Endothelial cell of umbilical vein (primary cell): ENCODE results near the gene UTS2B. TPM values are rescaled to one million over a fixed set of nuclear protein-coding genes. Genes with fewer than 3 reads are reported as not detected.

Source experiments
- BruUV-seq: library from RNA; stranded (reverse); fragments of 400-500 nt; replicated peaks from 2 replicates; lab custom pipeline; 2021; lab: Mats Ljungman, UMichigan
- CTCF ChIA-PET: fragments of 300-600, 350-600 bp; sonication (Branson Sonifier 250); formaldehyde crosslinking; loops from one replicate; lab custom pipeline; 2021; ENCODE audit warnings: antibody characterized with exemption, inconsistent platforms; lab: Charles Lee
- POLR2A ChIA-PET: fragments of 300-600, 350-600 bp; sonication (Branson Sonifier 250); formaldehyde crosslinking; loops from one replicate; lab custom pipeline; 2021; ENCODE audit warnings: antibody characterized with exemption, inconsistent platforms; lab: Charles Lee
- DNase-seq: peaks from one replicate; pipeline ENCODE4 v3.0.0-alpha.2; 2011; ENCODE audit warnings: low read depth, low spot score
- FAIRE-seq: peaks from 2 replicates; lab custom pipeline; 2011; peaks lifted over from hg19 to GRCh38; lab: Jason Lieb, UNC
- H2AFZ ChIP-seq: 2 replicates; pipeline ENCODE4 v1.6.0; 2012; ENCODE audit warnings: low read depth, low read length, control low read depth, inconsistent platforms
- H3K27ac ChIP-seq: 2 replicates; pipeline ENCODE4 v1.5.1; 2011; ENCODE audit warnings: low read depth, mild to moderate bottlenecking, control low read depth, low read length, moderate library complexity; ENCODE audit not compliant: insufficient read depth
- H3K27me3 ChIP-seq, 2 experiments: 2 replicates each; pipeline versions ENCODE4 v1.6.0 to v1.6.1; 2011; ENCODE audit warnings: low read length in 2 of 2, mixed read lengths in 1 of 2; ENCODE audit not compliant: control insufficient read depth in 2 of 2, insufficient read depth in 2 of 2
- H3K36me3 ChIP-seq, 2 experiments: 2 replicates in 1 of 2; 3 replicates in 1 of 2; pipeline ENCODE4 v1.5.1; 2011; ENCODE audit warnings: low read length in 2 of 2, mild to moderate bottlenecking in 1 of 2, moderate library complexity in 1 of 2; ENCODE audit not compliant: control insufficient read depth in 2 of 2, insufficient read depth in 2 of 2; ENCODE audit errors: extremely low read depth in 1 of 2
- H3K4me1 ChIP-seq: 3 replicates; pipeline ENCODE4 v1.5.1; 2011; ENCODE audit warnings: mild to moderate bottlenecking, low read length; ENCODE audit not compliant: control insufficient read depth, insufficient read depth; ENCODE audit errors: extremely low read depth
- H3K4me2 ChIP-seq: 2 replicates; pipeline ENCODE4 v1.6.1; 2011; ENCODE audit warnings: low read length, control low read depth, mixed read lengths; ENCODE audit not compliant: insufficient read depth
- H3K4me3 ChIP-seq, 3 experiments: fragments of 200-600 bp in 1 of 3; sonication (generic), shearing (Covaris generic) in 1 of 3; replicated peaks in 1 of 3; 2 replicates each; pipeline ENCODE4 v1.5.1; 2011 to 2016; ENCODE audit warnings: control low read depth in 3 of 3, low read length in 3 of 3, mild to moderate bottlenecking in 2 of 3, inconsistent platforms in 1 of 3, low read depth in 1 of 3, moderate library complexity in 1 of 3; ENCODE audit not compliant: insufficient read depth in 1 of 3
- H3K79me2 ChIP-seq: 2 replicates; pipeline ENCODE4 v1.6.0; 2012; ENCODE audit warnings: low read length, inconsistent platforms; ENCODE audit not compliant: control insufficient read depth, insufficient read depth
- H3K9ac ChIP-seq: replicated peaks from 2 replicates; pipeline ENCODE3; 2011; ENCODE audit warnings: low read length, control low read depth; ENCODE audit not compliant: insufficient read depth; ENCODE audit errors: extremely low read depth
- H3K9me1 ChIP-seq: replicated peaks from 3 replicates; pipeline ENCODE4 v1.6.0; 2011; ENCODE audit warnings: mild to moderate bottlenecking, low read length; ENCODE audit not compliant: control insufficient read depth, insufficient read depth; ENCODE audit errors: extremely low read depth
- H3K9me3 ChIP-seq: replicated peaks from 2 replicates; pipeline ENCODE4 v1.5.1; 2012; ENCODE audit warnings: low read length, inconsistent platforms; ENCODE audit not compliant: control insufficient read depth, insufficient read depth
- H4K20me1 ChIP-seq: replicated peaks from 2 replicates; pipeline ENCODE3; 2011; ENCODE audit warnings: mild to moderate bottlenecking, low read length; ENCODE audit not compliant: control insufficient read depth, insufficient read depth; ENCODE audit errors: extremely low read depth
- EZH2 ChIP-seq: IDR thresholded peaks from 2 replicates; pipeline ENCODE4 v1.6.1; 2012; ENCODE audit warnings: borderline replicate concordance, low read depth, mild to moderate bottlenecking, moderate library complexity, low read length, inconsistent platforms; ENCODE audit not compliant: severe bottlenecking
- FOS ChIP-seq: IDR thresholded peaks from 2 replicates; pipeline ENCODE4 v1.6.1; 2011; ENCODE audit warnings: mild to moderate bottlenecking, low read length, moderate library complexity, borderline replicate concordance; ENCODE audit not compliant: insufficient read depth
- GATA2 ChIP-seq: IDR thresholded peaks from 2 replicates; pipeline ENCODE4 v1.7.0; 2011; ENCODE audit warnings: low read depth, mild to moderate bottlenecking, moderate library complexity, mixed read lengths, low read length; ENCODE audit not compliant: insufficient read length, insufficient read depth
- JUN ChIP-seq: IDR thresholded peaks from 2 replicates; pipeline ENCODE4 v1.6.1; 2011; ENCODE audit warnings: borderline replicate concordance, low read depth; ENCODE audit not compliant: insufficient read length, insufficient read depth
- MYC ChIP-seq: IDR thresholded peaks from one replicate; pipeline ENCODE4 v1.6.1; 2011; ENCODE audit warnings: mild to moderate bottlenecking, low read depth, low read length
- POLR2A ChIP-seq: IDR thresholded peaks from 2 replicates; pipeline ENCODE4 v1.6.1; 2012; ENCODE audit warnings: low read depth, mild to moderate bottlenecking, control low read depth, low read length
- POLR2AphosphoS5 ChIP-seq: IDR thresholded peaks from 2 replicates; pipeline ENCODE4 v1.6.1; 2012; ENCODE audit warnings: low read depth, mild to moderate bottlenecking, control low read depth, low read length, moderate library complexity; ENCODE audit not compliant: insufficient read depth
- dilution Hi-C: fragments of 300-500 bp; cut with MboI; formaldehyde crosslinking; loops from one replicate; pipeline ENCODE4 v1.15.0; 2019; ENCODE audit warnings: low sequenced_read_pairs; ENCODE audit not compliant: extremely low pct_ligation_motif_present
- intact Hi-C: fragments of 100-400 bp; cut with micrococcal nuclease; formaldehyde crosslinking; loops from one replicate; pipeline ENCODE4 v1.10.0; 2022
- polyA plus RNA-seq, 4 experiments: library from polyadenylated mRNA; depleted of rRNA in 3 of 4; stranded (reverse) in 3 of 4; unstranded in 1 of 4; fragments of >200 nt; gene quantifications; 2 replicates each; pipeline versions ENCODE4 v1.2.1 to v1.2.3, GENCODE V29; 2011 to 2012; ENCODE audit warnings: missing spikeins in 1 of 4
- total RNA-seq: library from RNA; stranded (reverse); gene quantifications from 2 replicates; pipeline ENCODE4 v1.2.3, GENCODE V29; 2021
- TF ChIP-seq, protein P1 (sequence below), 2 donors: IDR thresholded peaks; 1 replicate in 1 of 2; 2 replicates in 1 of 2; pipeline ENCODE4 v1.5.1; 2011; ENCODE audit warnings: low read length in 2 of 2, mild to moderate bottlenecking in 2 of 2, moderate library complexity in 2 of 2, control low read depth in 1 of 2, inconsistent platforms in 1 of 2, low read depth in 1 of 2; ENCODE audit not compliant: insufficient read depth in 1 of 2; ENCODE audit errors: extremely low read depth in 1 of 2
- TF ChIP-seq, protein P2 (sequence below): IDR thresholded peaks from 2 replicates; pipeline ENCODE4 v1.6.1; 2011; ENCODE audit not compliant: insufficient read depth, insufficient read length

The UTS2B gene
- total and polyA plus RNA-seq, 2 donors (not counting 3 experiments of a cell fraction or from before 2014, with no cell fraction given), result 0.21 to 1.1 TPM

DNA sequence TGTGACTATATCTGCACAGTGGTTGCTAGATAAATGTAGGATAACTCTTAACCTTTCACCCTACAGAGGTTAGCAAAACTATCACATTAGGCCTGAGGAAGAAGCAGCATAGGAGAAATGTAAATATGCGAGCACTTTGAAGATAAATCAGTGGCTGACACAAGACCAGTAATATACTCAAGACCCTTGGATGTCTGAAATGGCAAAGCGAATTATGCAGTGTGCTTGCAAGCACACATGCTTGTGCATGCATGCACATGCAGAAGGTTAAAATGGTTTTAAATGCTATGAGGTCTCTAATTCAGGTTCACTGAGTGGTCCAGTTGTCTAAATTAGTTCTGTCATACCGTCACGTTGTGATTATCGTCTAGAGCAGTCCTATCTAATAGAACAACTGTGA is 13.6 kb upstream of the UTS2B start:
- H3K79me2 ChIP-seq, result peaks cover 100% of the 10 kb centered on the region
- no peak overlapping the region for H3K27ac ChIP-seq
- no peak overlapping the region for H3K4me3 ChIP-seq
- no peak for TF ChIP-seq FOS
- no peak for TF ChIP-seq GATA2
- TF ChIP-seq, protein P1, sequence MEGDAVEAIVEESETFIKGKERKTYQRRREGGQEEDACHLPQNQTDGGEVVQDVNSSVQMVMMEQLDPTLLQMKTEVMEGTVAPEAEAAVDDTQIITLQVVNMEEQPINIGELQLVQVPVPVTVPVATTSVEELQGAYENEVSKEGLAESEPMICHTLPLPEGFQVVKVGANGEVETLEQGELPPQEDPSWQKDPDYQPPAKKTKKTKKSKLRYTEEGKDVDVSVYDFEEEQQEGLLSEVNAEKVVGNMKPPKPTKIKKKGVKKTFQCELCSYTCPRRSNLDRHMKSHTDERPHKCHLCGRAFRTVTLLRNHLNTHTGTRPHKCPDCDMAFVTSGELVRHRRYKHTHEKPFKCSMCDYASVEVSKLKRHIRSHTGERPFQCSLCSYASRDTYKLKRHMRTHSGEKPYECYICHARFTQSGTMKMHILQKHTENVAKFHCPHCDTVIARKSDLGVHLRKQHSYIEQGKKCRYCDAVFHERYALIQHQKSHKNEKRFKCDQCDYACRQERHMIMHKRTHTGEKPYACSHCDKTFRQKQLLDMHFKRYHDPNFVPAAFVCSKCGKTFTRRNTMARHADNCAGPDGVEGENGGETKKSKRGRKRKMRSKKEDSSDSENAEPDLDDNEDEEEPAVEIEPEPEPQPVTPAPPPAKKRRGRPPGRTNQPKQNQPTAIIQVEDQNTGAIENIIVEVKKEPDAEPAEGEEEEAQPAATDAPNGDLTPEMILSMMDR (IDR thresholded peaks at IDR 0.05; ENCODE audit: extremely low read depth in 1 of 2, insufficient read depth in 1 of 2, low read depth in 1 of 2, low read length in 2 of 2), result no peak
- TF ChIP-seq POLR2A, result no peak
- TF ChIP-seq, protein P2, sequence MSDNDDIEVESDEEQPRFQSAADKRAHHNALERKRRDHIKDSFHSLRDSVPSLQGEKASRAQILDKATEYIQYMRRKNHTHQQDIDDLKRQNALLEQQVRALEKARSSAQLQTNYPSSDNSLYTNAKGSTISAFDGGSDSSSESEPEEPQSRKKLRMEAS, result no peak
- TF ChIP-seq JUN, result no peak
- TF ChIP-seq EZH2, result no peak
- TF ChIP-seq MYC, result no peak
- no peak for TF ChIP-seq POLR2AphosphoS5
- H3K4me2 ChIP-seq, result no peak overlapping the region
- H3K9me1 ChIP-seq, result no peaks in the 10 kb centered on the region
- POLR2A ChIA-PET, result no interaction called here
- H3K9ac ChIP-seq, result no peak overlapping the region
- no peak for DNase-seq
- no peak for FAIRE-seq
- peaks cover 0 to 2% of the 10 kb centered on the region in 2 experiments for H3K36me3 ChIP-seq
- dilution Hi-C loops, result no loop called here
- intact Hi-C loops, result no loop called here
- H3K4me1 ChIP-seq, result peaks cover 33% of the 10 kb centered on the region
- CTCF ChIA-PET, result interaction anchor here (1.7 to 2.6 kb wide), 2 partner anchors 12 to 14 kb away, joined by 4 to 7 read pairs; no protein-coding TSS in a partner anchor
- no TSS peak for BruUV-seq
- peaks cover 2% of the 10 kb centered on the region for H4K20me1 ChIP-seq
- H2AFZ ChIP-seq, result no peak overlapping the region
- H3K9me3 ChIP-seq, result no peaks in the 10 kb centered on the region
- H3K27me3 ChIP-seq, result no peaks in the 10 kb centered on the region
